HepG2 (cell line): ENCODE data around the gene COL18A1. TPM values are rescaled to one million over a fixed set of nuclear protein-coding genes. Genes with fewer than 3 reads are reported as not detected.

Experiments
- ADNP ChIP-seq: sonication (generic); formaldehyde crosslinking; IDR thresholded peaks from 2 replicates; pipeline ENCODE4 v1.4.0; 2020; ENCODE audit warnings: missing genetic modification reagents
- CENPX ChIP-seq: sonication (generic); formaldehyde crosslinking; IDR thresholded peaks from 2 replicates; pipeline ENCODE4 v1.9.0; 2021; ENCODE audit warnings: mild to moderate bottlenecking, missing genetic modification reagents, moderate library complexity
- EEA1 ChIP-seq: sonication (generic); formaldehyde crosslinking; IDR thresholded peaks from 2 replicates; pipeline ENCODE4 v1.5.1; 2020; ENCODE audit warnings: mild to moderate bottlenecking, missing genetic modification reagents, borderline replicate concordance
- HOXA9 ChIP-seq: sonication (generic); formaldehyde crosslinking; IDR thresholded peaks from 2 replicates; pipeline ENCODE4 v1.8.1; 2022; ENCODE audit warnings: missing genetic modification reagents, mild to moderate bottlenecking, moderate library complexity, borderline replicate concordance
- NR2F6 ChIP-seq, 2 experiments: IDR thresholded peaks; 2 replicates each; pipeline ENCODE4 v1.6.1; 2016; ENCODE audit warnings: antibody characterized with exemption in 1 of 2, mild to moderate bottlenecking in 1 of 2
- PHB2 ChIP-seq: fragments of 450-650 bp; IDR thresholded peaks from 2 replicates; pipeline ENCODE4 v1.6.1; 2018; ENCODE audit not compliant: partially characterized antibody
- PLRG1 ChIP-seq: fragments of 450-650 bp; conservative IDR thresholded peaks from 2 replicates; pipeline ENCODE4 v1.6.1; 2016
- RXRA ChIP-seq: sonication (generic); formaldehyde crosslinking; IDR thresholded peaks from 2 replicates; pipeline ENCODE4 v1.5.1; 2020; ENCODE audit warnings: missing genetic modification reagents
- SIX1 ChIP-seq: sonication (generic); formaldehyde crosslinking; IDR thresholded peaks from 2 replicates; pipeline ENCODE4 v1.4.0; 2020; ENCODE audit warnings: missing genetic modification reagents, borderline replicate concordance
- SNAI1 ChIP-seq: sonication (generic); formaldehyde crosslinking; IDR thresholded peaks from 2 replicates; pipeline ENCODE4 v1.5.0; 2020; ENCODE audit warnings: mild to moderate bottlenecking, missing genetic modification reagents, borderline replicate concordance
- SOX13 ChIP-seq, 3 experiments: fragments of 450-650 bp in 1 of 3; sonication (generic) in 1 of 3; formaldehyde crosslinking in 1 of 3; IDR thresholded peaks in 2 of 3; conservative IDR thresholded peaks in 1 of 3; 2 replicates each; pipeline versions ENCODE4 v1.5.0 to v1.6.1; 2016 to 2020; ENCODE audit warnings: antibody characterized with exemption in 1 of 3, mild to moderate bottlenecking in 1 of 3, missing compliant biosample characterization in 1 of 3, missing genetic modification reagents in 1 of 3, moderate library complexity in 1 of 3
- SOX6 ChIP-seq, 2 experiments: fragments of 450-650 bp in 1 of 2; sonication (generic) in 1 of 2; formaldehyde crosslinking in 1 of 2; IDR thresholded peaks; 2 replicates each; pipeline versions ENCODE4 v1.4.0 to v1.6.1; 2017 to 2020; ENCODE audit warnings: antibody characterized with exemption in 1 of 2, mild to moderate bottlenecking in 1 of 2, missing genetic modification reagents in 1 of 2
- SP4 ChIP-seq: sonication (generic); formaldehyde crosslinking; IDR thresholded peaks from 2 replicates; pipeline ENCODE4 v1.8.1; 2023; ENCODE audit warnings: mild to moderate bottlenecking, missing genetic modification reagents
- SRF ChIP-seq: IDR thresholded peaks from 2 replicates; pipeline ENCODE4 v1.6.1; 2011; ENCODE audit warnings: mild to moderate bottlenecking, low read depth, low read length, moderate library complexity
- THAP11 ChIP-seq: IDR thresholded peaks from 2 replicates; pipeline ENCODE4 v1.6.1; 2016; ENCODE audit warnings: missing biosample characterization, missing genetic modification reagents
- U2AF2 ChIP-seq: fragments of 200-400 bp; formaldehyde crosslinking; IDR thresholded peaks from 2 replicates; pipeline ENCODE4 v1.6.1; 2017; ENCODE audit warnings: low read depth, mild to moderate bottlenecking, low read length
- ZMYM2 ChIP-seq: sonication (generic); formaldehyde crosslinking; IDR thresholded peaks from 2 replicates; pipeline ENCODE4 v1.8.0; 2022; ENCODE audit warnings: mild to moderate bottlenecking, missing genetic modification reagents
- ZNF143 ChIP-seq: sonication (generic); formaldehyde crosslinking; IDR thresholded peaks from 2 replicates; pipeline ENCODE4 v1.4.0; 2020; ENCODE audit warnings: missing genetic modification reagents
- ZNF282 ChIP-seq: fragments of 450-650 bp; IDR thresholded peaks from 2 replicates; pipeline ENCODE4 v1.6.1; 2018; ENCODE audit not compliant: partially characterized antibody
- ZNF333 ChIP-seq: sonication (generic); formaldehyde crosslinking; IDR thresholded peaks from 2 replicates; pipeline ENCODE4 v1.4.0; 2020; ENCODE audit warnings: mild to moderate bottlenecking, missing genetic modification reagents, borderline replicate concordance
- ZNF547 ChIP-seq: sonication (generic); formaldehyde crosslinking; IDR thresholded peaks from 2 replicates; pipeline ENCODE4 v1.5.1; 2020; ENCODE audit warnings: mild to moderate bottlenecking, missing genetic modification reagents
- ZNF747 ChIP-seq: sonication (generic); formaldehyde crosslinking; IDR thresholded peaks from 2 replicates; pipeline ENCODE4 v1.8.1; 2023; ENCODE audit warnings: missing genetic modification reagents, mild to moderate bottlenecking, borderline replicate concordance
- ZNF83 ChIP-seq: sonication (generic); formaldehyde crosslinking; IDR thresholded peaks from 2 replicates; pipeline ENCODE4 v1.4.0; 2020; ENCODE audit warnings: missing genetic modification reagents, mild to moderate bottlenecking, borderline replicate concordance
- ZSCAN12 ChIP-seq: sonication (generic); formaldehyde crosslinking; IDR thresholded peaks from 2 replicates; pipeline ENCODE4 v1.9.0; 2021; ENCODE audit warnings: mild to moderate bottlenecking, missing genetic modification reagents
- polyA plus RNA-seq, 8 experiments: library from polyadenylated mRNA; depleted of rRNA in 3 of 8; stranded (reverse) in 7 of 8; unstranded in 1 of 8; fragments of >200 nt; fragmentation: Illumina TruSeq in 4 of 8; extraction: Trizol in 4 of 8; gene quantifications; 2 replicates each; pipeline versions ENCODE4 v1.2.1 to v1.2.3, GENCODE V29; 2011 to 2016; ENCODE audit warnings: low read depth in 4 of 8, missing spikeins in 1 of 8, mixed read lengths in 1 of 8; ENCODE audit not compliant: insufficient read depth in 1 of 8
- total RNA-seq, 5 experiments: library from RNA; depleted of rRNA; stranded (reverse); fragments of >200 nt; fragmentation: Illumina TruSeq; extraction: Trizol; gene quantifications; 2 replicates each; pipeline ENCODE4 v1.2.3, GENCODE V29; 2016; ENCODE audit warnings: low read depth in 1 of 5
- TF ChIP-seq, protein P1 (sequence below): sonication (generic); formaldehyde crosslinking; IDR thresholded peaks from 2 replicates; pipeline ENCODE4 v1.5.0; 2020; ENCODE audit warnings: mild to moderate bottlenecking, missing genetic modification reagents, borderline replicate concordance
- TF ChIP-seq, protein P2 (sequence below): sonication (generic); formaldehyde crosslinking; IDR thresholded peaks from 2 replicates; pipeline ENCODE4 v1.8.0; 2022; ENCODE audit warnings: missing genetic modification reagents, low read depth, mild to moderate bottlenecking, borderline replicate concordance

The COL18A1 gene
- total and polyA plus RNA-seq, 2 of the 13 experiments (the other 11 are each of a cell fraction or from before 2014, with no cell fraction given), result 79.0 to 102 TPM

DNA sequence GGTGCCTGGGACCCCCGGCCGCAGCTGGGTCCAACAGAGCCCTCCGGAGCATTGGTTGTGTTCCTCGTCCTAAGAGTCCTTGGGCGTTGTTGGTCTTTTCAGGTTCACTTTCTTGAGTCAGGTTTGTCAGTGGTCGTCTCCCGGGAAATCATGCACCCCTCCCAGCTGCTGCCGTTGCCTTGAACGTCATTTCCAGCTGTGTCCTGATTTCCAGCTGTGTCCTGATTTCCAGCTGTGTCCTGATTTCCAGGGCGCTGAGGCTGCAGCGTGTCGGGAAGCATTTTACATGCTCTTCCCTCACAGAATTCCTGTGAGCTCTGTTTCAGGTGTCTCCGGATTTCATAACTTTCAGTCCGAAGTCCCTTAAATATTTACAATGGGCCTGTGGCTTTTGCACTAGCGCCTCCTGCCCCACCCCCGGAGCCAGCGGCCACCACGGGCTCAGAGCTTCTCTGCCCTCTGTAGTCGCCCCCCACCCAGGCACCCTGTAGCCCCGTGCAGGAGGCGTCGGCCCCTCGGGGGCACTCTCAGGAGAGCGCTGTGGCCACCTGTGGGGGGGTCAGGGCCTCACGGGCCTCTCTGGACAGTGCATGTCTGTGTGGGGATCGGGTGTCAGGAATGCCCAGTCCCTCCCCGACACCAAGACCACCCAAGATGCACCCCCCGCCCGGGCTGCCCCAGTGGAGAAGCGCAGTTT lies 66.7 kb downstream of the COL18A1 start (continued):
- no peak for TF ChIP-seq ZNF547
- TF ChIP-seq ZNF747 (CRISPR knock-in tag), result no peak; the same call in 1 of the 2 replicates
- TF ChIP-seq ADNP (CRISPR knock-in tag), result no peak
- no peak for TF ChIP-seq CENPX (CRISPR knock-in tag)
- TF ChIP-seq SOX6 (IDR thresholded peaks at IDR 0.05), result no peak
- TF ChIP-seq SOX6 (CRISPR knock-in tag; IDR thresholded peaks at IDR 0.05), result peak; percentile 89
- TF ChIP-seq SIX1 (CRISPR knock-in tag), result peak; percentile 85
- TF ChIP-seq ZNF83 (CRISPR knock-in tag), result peak; percentile 44; the same call in 1 of the 2 replicates
- TF ChIP-seq ZNF333 (CRISPR knock-in tag), result no peak
- TF ChIP-seq SP4 (CRISPR knock-in tag), result 0 out of 2 replicates have a peak, but pooled peaks have one; percentile 13
- TF ChIP-seq EEA1, result no peak
- no peak for TF ChIP-seq PLRG1
- TF ChIP-seq, protein P1, sequence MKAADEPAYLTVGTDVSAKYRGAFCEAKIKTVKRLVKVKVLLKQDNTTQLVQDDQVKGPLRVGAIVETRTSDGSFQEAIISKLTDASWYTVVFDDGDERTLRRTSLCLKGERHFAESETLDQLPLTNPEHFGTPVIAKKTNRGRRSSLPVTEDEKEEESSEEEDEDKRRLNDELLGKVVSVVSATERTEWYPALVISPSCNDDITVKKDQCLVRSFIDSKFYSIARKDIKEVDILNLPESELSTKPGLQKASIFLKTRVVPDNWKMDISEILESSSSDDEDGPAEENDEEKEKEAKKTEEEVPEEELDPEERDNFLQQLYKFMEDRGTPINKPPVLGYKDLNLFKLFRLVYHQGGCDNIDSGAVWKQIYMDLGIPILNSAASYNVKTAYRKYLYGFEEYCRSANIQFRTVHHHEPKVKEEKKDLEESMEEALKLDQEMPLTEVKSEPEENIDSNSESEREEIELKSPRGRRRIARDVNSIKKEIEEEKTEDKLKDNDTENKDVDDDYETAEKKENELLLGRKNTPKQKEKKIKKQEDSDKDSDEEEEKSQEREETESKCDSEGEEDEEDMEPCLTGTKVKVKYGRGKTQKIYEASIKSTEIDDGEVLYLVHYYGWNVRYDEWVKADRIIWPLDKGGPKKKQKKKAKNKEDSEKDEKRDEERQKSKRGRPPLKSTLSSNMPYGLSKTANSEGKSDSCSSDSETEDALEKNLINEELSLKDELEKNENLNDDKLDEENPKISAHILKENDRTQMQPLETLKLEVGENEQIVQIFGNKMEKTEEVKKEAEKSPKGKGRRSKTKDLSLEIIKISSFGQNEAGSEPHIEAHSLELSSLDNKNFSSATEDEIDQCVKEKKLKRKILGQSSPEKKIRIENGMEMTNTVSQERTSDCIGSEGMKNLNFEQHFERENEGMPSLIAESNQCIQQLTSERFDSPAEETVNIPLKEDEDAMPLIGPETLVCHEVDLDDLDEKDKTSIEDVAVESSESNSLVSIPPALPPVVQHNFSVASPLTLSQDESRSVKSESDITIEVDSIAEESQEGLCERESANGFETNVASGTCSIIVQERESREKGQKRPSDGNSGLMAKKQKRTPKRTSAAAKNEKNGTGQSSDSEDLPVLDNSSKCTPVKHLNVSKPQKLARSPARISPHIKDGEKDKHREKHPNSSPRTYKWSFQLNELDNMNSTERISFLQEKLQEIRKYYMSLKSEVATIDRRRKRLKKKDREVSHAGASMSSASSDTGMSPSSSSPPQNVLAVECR (CRISPR knock-in tag), result peak; percentile 36; the same call in 1 of the 2 replicates
- peak; percentile 65 for TF ChIP-seq SOX13 (IDR thresholded peaks at IDR 0.05)
- peak in 1 of 2 experiments; percentile 84; a peak in 2 of 4 replicates for TF ChIP-seq SOX13 (CRISPR knock-in tag; conservative IDR thresholded peaks at IDR 0.05 in 1 of 2, IDR thresholded peaks at IDR 0.05 in 1 of 2)
- 0 out of 2 replicates have a peak, but pooled peaks have one; percentile 17 for TF ChIP-seq ZNF143 (CRISPR knock-in tag)
- TF ChIP-seq, protein P2, sequence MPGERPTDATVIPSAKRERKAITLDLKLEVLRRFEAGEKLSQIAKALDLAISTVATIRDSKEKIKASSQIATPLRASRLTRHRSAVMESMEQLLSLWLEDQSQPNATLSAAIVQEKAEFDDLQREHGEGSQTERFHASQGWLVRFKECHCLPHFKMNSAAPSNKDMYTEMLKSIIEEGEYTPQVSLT, result 0 out of 2 replicates have a peak, but pooled peaks have one; percentile 70
- peak; percentile 70 for TF ChIP-seq THAP11 (CRISPR knock-in tag)
- no peak for TF ChIP-seq HOXA9
- no peak; the same call in 1 of the 2 replicates for TF ChIP-seq ZSCAN12 (CRISPR knock-in tag)
- TF ChIP-seq SNAI1 (CRISPR knock-in tag), result 0 out of 2 replicates have a peak, but pooled peaks have one; percentile 42
- no peak for TF ChIP-seq SRF
- no peak for TF ChIP-seq ZNF282
- peak; percentile 72; the same call in 1 of the 2 replicates for TF ChIP-seq ZMYM2 (CRISPR knock-in tag)
- no peak for TF ChIP-seq PHB2
- no peak for TF ChIP-seq U2AF2
- peak; percentile 90 for TF ChIP-seq NR2F6 (IDR thresholded peaks at IDR 0.05)
- peak; percentile 91 for TF ChIP-seq NR2F6 (CRISPR knock-in tag; IDR thresholded peaks at IDR 0.05)
- peak; percentile 93 for TF ChIP-seq RXRA
